Fibroblast of lung (primary cell): ENCODE measurements around the gene PRDM16. TPM values are rescaled to one million over a fixed set of nuclear protein-coding genes. Genes with fewer than 3 reads are reported as not detected.

Source experiments
- DNase-seq, 2 donors: peaks; one replicate each; pipeline versions ENCODE4 v3.0.0 to v3.0.0-alpha.2; 2010; ENCODE audit warnings: low read depth in 2 of 2
- H2AFZ ChIP-seq: 2 replicates; pipeline ENCODE4 v1.5.1; 2012; ENCODE audit warnings: low read length, control low read depth, inconsistent platforms
- H3K27ac ChIP-seq: 2 replicates; pipeline ENCODE4 v1.5.1; 2011; ENCODE audit warnings: low read length, control low read depth; ENCODE audit not compliant: insufficient read depth
- H3K27me3 ChIP-seq: 2 replicates; pipeline ENCODE4 v1.5.1; 2011; ENCODE audit warnings: mild to moderate bottlenecking, low read length; ENCODE audit not compliant: control insufficient read depth, insufficient read depth
- H3K36me3 ChIP-seq: 2 replicates; pipeline ENCODE4 v1.5.1; 2011; ENCODE audit warnings: low read length; ENCODE audit not compliant: control insufficient read depth, insufficient read depth
- H3K4me1 ChIP-seq: 2 replicates; pipeline ENCODE4 v1.5.1; 2011; ENCODE audit warnings: low read length; ENCODE audit not compliant: control insufficient read depth, insufficient read depth; ENCODE audit errors: extremely low read depth
- H3K4me2 ChIP-seq: 2 replicates; pipeline ENCODE4 v1.5.1; 2011; ENCODE audit warnings: low read length, control low read depth; ENCODE audit not compliant: insufficient read depth; ENCODE audit errors: extremely low read depth
- H3K4me3 ChIP-seq, 4 experiments: fragments of 200-600 bp in 1 of 4; sonication (generic) in 1 of 4; replicated peaks in 1 of 4; 2 replicates each; pipeline ENCODE4 v1.5.1; 2011 to 2016; ENCODE audit warnings: low read length in 4 of 4, low read depth in 3 of 4, mild to moderate bottlenecking in 3 of 4, control low read depth in 2 of 4, inconsistent platforms in 1 of 4, mixed read lengths in 1 of 4; ENCODE audit not compliant: insufficient read depth in 1 of 4; ENCODE audit errors: control extremely low read depth in 1 of 4
- H3K79me2 ChIP-seq: 2 replicates; pipeline ENCODE4 v1.5.1; 2012; ENCODE audit warnings: mild to moderate bottlenecking, low read length, inconsistent platforms; ENCODE audit not compliant: control insufficient read depth, insufficient read depth
- H3K9ac ChIP-seq: 2 replicates; pipeline ENCODE4 v1.5.1; 2011; ENCODE audit warnings: mild to moderate bottlenecking, low read length, control low read depth; ENCODE audit not compliant: insufficient read depth
- H3K9me3 ChIP-seq: 2 replicates; pipeline ENCODE4 v1.5.1; 2012; ENCODE audit warnings: low read depth, low read length; ENCODE audit not compliant: control insufficient read depth, insufficient read depth
- H4K20me1 ChIP-seq: 2 replicates; pipeline ENCODE4 v1.5.1; 2011; ENCODE audit warnings: low read length; ENCODE audit not compliant: control insufficient read depth, insufficient read depth; ENCODE audit errors: extremely low read depth
- EZH2 ChIP-seq: IDR thresholded peaks from 2 replicates; pipeline ENCODE4 v1.5.1; 2012; ENCODE audit warnings: low read length, control low read depth, mild to moderate bottlenecking; ENCODE audit errors: missing control alignments
- polyA plus RNA-seq, 2 donors: library from polyadenylated mRNA; depleted of rRNA in 1 of 2; stranded (reverse) in 1 of 2; unstranded in 1 of 2; fragments of >200 nt; gene quantifications; 2 replicates each; pipeline ENCODE4 v1.2.1, GENCODE V29; 2011 to 2012; ENCODE audit warnings: missing spikeins in 1 of 2
- total RNA-seq: library from RNA; depleted of rRNA; stranded (reverse); fragments of >200 nt; gene quantifications from 2 replicates; pipeline ENCODE4 v1.2.1, GENCODE V29; 2014
- TF ChIP-seq, protein P1 (sequence below), 2 donors: IDR thresholded peaks in 1 of 2; conservative IDR thresholded peaks in 1 of 2; 1 replicate in 1 of 2; 2 replicates in 1 of 2; pipeline ENCODE4 v1.5.1; 2011 to 2012; ENCODE audit warnings: low read length in 2 of 2, control low read depth in 1 of 2, inconsistent platforms in 1 of 2, low read depth in 1 of 2, mild to moderate bottlenecking in 1 of 2

Gene PRDM16
- total and polyA plus RNA-seq, 2 donors (not counting 1 experiment from before 2014, with no cell fraction given): 0.30 to 1.8 TPM

DNA sequence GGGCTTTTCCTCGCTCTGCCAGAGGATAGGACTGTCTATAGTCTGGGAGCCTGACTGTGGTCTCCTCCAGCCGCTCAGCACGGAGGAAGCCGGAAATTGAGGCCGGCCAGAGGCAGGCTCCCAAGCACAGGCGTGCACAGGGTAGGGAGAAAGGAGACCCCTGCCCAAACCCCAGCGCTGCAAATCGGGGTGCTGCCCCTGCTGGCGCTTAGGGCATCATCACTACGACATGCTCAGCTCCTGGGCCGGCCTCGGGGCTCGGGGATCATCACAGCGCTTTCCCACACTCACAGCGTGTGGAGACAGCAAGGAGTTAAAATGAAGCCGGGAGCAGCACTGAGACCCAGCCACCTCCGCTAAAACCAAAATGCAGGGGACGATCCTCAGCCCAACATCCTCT, 322.7 kb downstream of the PRDM16 start:
- Histone ChIP-seq H3K4me2 (no peak overlapping the region), H4K20me1 (no peaks in the 10 kb centered on the region), H3K4me3 (no peak overlapping the region), H2AFZ (no peak overlapping the region), H3K9me3 (no peaks in the 10 kb centered on the region), H3K79me2 (no peaks in the 10 kb centered on the region), H3K27ac (no peak overlapping the region), H3K9ac (no peak overlapping the region), H3K4me1 (no peaks in the 10 kb centered on the region), H3K27me3 (peaks cover 16% of the 10 kb centered on the region), H3K36me3 (no peaks in the 10 kb centered on the region)
- TF ChIP-seq, protein P1, sequence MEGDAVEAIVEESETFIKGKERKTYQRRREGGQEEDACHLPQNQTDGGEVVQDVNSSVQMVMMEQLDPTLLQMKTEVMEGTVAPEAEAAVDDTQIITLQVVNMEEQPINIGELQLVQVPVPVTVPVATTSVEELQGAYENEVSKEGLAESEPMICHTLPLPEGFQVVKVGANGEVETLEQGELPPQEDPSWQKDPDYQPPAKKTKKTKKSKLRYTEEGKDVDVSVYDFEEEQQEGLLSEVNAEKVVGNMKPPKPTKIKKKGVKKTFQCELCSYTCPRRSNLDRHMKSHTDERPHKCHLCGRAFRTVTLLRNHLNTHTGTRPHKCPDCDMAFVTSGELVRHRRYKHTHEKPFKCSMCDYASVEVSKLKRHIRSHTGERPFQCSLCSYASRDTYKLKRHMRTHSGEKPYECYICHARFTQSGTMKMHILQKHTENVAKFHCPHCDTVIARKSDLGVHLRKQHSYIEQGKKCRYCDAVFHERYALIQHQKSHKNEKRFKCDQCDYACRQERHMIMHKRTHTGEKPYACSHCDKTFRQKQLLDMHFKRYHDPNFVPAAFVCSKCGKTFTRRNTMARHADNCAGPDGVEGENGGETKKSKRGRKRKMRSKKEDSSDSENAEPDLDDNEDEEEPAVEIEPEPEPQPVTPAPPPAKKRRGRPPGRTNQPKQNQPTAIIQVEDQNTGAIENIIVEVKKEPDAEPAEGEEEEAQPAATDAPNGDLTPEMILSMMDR (conservative IDR thresholded peaks at IDR 0.05 in 1 of 2, IDR thresholded peaks at IDR 0.05 in 1 of 2; ENCODE audit: low read depth in 1 of 2, low read length in 2 of 2): no peak
- no peak for TF ChIP-seq EZH2
- no peak for DNase-seq

DNA sequence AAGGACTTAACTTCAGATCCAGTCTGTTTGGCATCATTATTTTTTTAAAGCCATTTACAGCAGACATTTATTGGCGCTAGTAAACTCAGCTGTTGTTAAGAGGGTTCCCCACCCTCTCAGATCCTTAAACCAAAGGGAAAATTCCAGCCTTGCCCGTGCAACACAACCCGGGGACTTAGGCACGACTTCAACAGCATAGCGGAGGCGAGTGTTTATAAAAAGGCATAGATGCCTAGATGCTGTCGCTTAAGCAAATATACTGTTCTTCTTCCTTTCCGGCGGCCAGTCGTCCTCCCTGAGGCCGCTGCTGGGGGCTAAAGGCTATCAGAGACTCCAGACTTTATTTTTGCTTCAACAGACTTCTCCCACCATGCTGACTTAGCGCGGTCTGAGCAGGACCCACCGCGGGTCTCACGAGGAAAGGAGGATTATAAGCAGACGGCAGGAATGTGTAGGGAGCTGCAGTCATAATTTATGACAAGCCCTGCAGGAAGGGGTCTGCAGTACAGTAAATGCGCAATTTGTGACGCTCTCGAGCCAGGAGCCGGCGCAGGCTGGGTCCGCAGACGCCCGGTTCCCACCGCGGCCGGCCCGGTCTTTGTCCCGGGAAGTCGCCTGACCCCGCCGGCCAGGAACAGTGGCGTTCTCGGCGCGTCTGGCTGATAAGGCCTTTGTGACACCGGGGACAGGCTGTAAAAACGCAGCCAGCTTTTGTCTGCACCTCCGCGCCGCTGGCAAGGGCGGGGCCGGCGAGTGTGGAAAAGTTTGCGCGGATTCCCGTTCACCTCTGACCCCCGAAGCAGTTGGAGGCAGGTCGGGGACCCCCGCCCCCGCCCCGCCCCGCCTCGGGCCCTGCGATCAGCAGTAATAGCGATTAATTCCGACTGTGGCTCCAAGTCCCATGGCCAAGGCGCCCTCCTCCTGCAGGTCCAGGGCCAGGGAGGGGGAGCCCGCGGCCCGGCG, 324.3 kb downstream of the PRDM16 start:
- H3K4me2 ChIP-seq: no peak overlapping the region
- peak overlapping the region in 1 of 4 experiments; percentile 14 for H3K4me3 ChIP-seq
- H3K27me3 ChIP-seq: peaks cover 16% of the 10 kb centered on the region
- H3K9ac ChIP-seq: no peak overlapping the region
- DNase-seq: no peak
- no peak overlapping the region for H2AFZ ChIP-seq
- H3K9me3 ChIP-seq: no peaks in the 10 kb centered on the region
- H3K36me3 ChIP-seq: no peaks in the 10 kb centered on the region
- no peaks in the 10 kb centered on the region for H3K4me1 ChIP-seq
- TF ChIP-seq, protein P1 (conservative IDR thresholded peaks at IDR 0.05 in 1 of 2, IDR thresholded peaks at IDR 0.05 in 1 of 2; ENCODE audit: low read depth in 1 of 2, low read length in 2 of 2): no peak
- TF ChIP-seq EZH2: peak; percentile 35
- no peaks in the 10 kb centered on the region for H3K79me2 ChIP-seq
- H3K27ac ChIP-seq: no peak overlapping the region
- no peaks in the 10 kb centered on the region for H4K20me1 ChIP-seq

DNA sequence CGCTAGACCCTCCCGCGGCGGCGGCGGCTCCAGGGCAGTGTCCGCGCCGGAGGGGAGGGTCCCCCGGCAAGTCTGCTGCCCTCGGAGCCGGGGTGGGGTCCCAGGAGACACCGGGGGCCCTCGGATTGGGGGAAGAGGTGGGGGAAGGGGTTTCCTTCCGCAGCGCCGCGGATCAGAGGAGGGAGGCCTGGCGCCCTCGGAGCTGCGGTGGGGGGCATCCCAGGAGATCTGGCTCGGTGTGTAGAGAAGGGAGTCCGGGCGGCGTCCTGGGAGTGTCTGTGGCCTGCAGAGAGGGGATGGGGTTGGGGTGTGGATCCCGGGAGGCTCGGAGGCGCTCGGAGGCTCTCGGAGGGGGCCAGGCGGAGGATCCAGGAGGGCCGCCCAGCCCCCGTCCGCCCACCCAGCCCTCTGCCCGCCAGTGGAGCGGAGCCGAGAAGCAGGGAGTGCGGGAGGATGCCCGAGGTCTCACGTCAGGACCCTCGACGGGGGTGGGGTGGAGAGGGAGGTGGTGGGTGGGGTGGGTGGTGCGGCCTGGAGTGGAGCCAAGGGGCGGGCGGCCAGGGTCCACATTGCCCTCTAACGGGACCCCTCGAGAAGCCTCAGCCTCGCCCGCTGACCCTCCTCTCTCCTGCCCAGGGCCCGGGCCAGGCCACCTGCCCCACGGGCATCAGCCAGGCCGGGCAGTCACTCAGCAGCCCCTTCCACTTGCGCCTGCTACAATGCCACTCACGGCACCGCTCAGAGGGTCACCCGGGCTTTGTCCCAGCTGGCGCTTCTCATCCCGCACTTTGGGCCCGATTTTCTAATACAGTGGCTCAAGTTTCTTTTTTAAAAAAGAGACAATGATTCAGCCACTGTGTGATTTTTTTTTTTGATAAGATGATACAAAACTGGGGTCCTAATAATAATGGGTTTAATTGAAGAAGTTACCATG, 325.3 kb downstream of the PRDM16 start:
- Histone ChIP-seq H3K36me3 (no peaks in the 10 kb centered on the region), H2AFZ (no peak overlapping the region)

More for the DNA sequence above, 325.3 kb downstream of the PRDM16 start:
- Histone ChIP-seq H3K27me3 (peaks cover 16% of the 10 kb centered on the region), H3K4me1 (no peaks in the 10 kb centered on the region), H3K9me3 (no peaks in the 10 kb centered on the region), H3K4me3 (no peak overlapping the region), H3K9ac (no peak overlapping the region), H3K4me2 (no peak overlapping the region), H3K27ac (no peak overlapping the region), H3K79me2 (no peaks in the 10 kb centered on the region), H4K20me1 (no peaks in the 10 kb centered on the region)
- no peak for DNase-seq
- TF ChIP-seq, protein P1 (conservative IDR thresholded peaks at IDR 0.05 in 1 of 2, IDR thresholded peaks at IDR 0.05 in 1 of 2; ENCODE audit: low read depth in 1 of 2, low read length in 2 of 2): no peak
